Uterus (tissue), 2 donors: ENCODE results near the gene PAX4.

Source experiments
- CTCF ChIP-seq, 4 experiments: fragments of 200-600 bp in 2 of 4; fragments of 450-650 bp in 2 of 4; sonication (generic) in 2 of 4; IDR thresholded peaks; one replicate each; pipeline ENCODE4 v1.5.1; 2016 to 2019; ENCODE audit warnings: antibody characterized with exemption in 4 of 4, mild to moderate bottlenecking in 2 of 4, moderate library complexity in 1 of 4
- POLR2A ChIP-seq, 2 donors: fragments of 450-650 bp; IDR thresholded peaks; one replicate each; pipeline ENCODE4 v1.6.1; 2016; ENCODE audit warnings: antibody characterized with exemption in 2 of 2, mild to moderate bottlenecking in 1 of 2, moderate library complexity in 1 of 2

- TF ChIP-seq CTCF (IDR thresholded peaks at IDR 0.05) (no peak), POLR2A (IDR thresholded peaks at IDR 0.05) (no peak)
These were observed 23.5 kb downstream of the PAX4 start for GRCh38 chr7:127594490-127594889.
